Measurements from ENCODE around the gene RTF2. TPM values are rescaled to one million over a fixed set of nuclear protein-coding genes. Genes with fewer than 3 reads are reported as not detected.

RTF2 gene
- total and polyA plus RNA-seq, 2 of the 4 experiments (the other 2 are of a cell fraction), result 102 to 109 TPM

- no peak overlapping the region for H3K4me3 ChIP-seq (ENCODE audit: insufficient read depth, low read depth, low read length)
- peak overlapping the region; percentile 98 for H3K4ac ChIP-seq (ENCODE audit: low read depth, low read length)
- H4K8ac ChIP-seq (ENCODE audit: low read depth in 2 of 2, low read length in 2 of 2), result peak overlapping the region; percentile 96 to 98
- H3K9me1 ChIP-seq (ENCODE audit: insufficient read depth, low read length), result peaks cover 26% of the 10 kb centered on the region
- H2BK20ac ChIP-seq (ENCODE audit: low read depth, low read length), result peak overlapping the region; percentile 71
- H3K9me3 ChIP-seq (ENCODE audit: control insufficient read depth, insufficient read depth, low read length), result no peaks in the 10 kb centered on the region
- no peaks in the 10 kb centered on the region for H3K27me3 ChIP-seq (ENCODE audit: control insufficient read depth, insufficient read depth, low read length)
- peak overlapping the region; percentile 5 for H2AFZ ChIP-seq (replicated peaks; ENCODE audit: low read length, poor library complexity)
- in situ Hi-C loops (cut with MboI; ENCODE audit: low sequenced_read_pairs) (no loop called here), dilution Hi-C loops (cut with HindIII; ENCODE audit: low sequenced_read_pairs, unreplicated experiment) (no loop called here), intact Hi-C loops (cut with micrococcal nuclease) (no loop called here)
- peak overlapping the region; percentile 91 for H2BK120ac ChIP-seq (ENCODE audit: low read depth, low read length)
- H4K5ac ChIP-seq (ENCODE audit: low read depth, low read length), result peak overlapping the region; percentile 100; the same call in 1 of the 2 replicates
- H4K20me1 ChIP-seq (ENCODE audit: insufficient read depth, low read length), result no peaks in the 10 kb centered on the region
- peak overlapping the region; percentile 95 for H3K14ac ChIP-seq (replicated peaks; ENCODE audit: low read depth, low read length)
- H3K4me1 ChIP-seq (ENCODE audit: control insufficient read depth, insufficient read depth, low read length), result peaks cover 34% of the 10 kb centered on the region
- no TSS peak for BruUV-seq (replicated peaks)
- ATAC-seq (ENCODE audit: low read depth) (peak; percentile 50), DNase-seq (peak; percentile 94)
- H2BK15ac ChIP-seq (ENCODE audit: low read depth, low read length), result peak overlapping the region; percentile 99; the same call in 2 of the 3 replicates
- H2AK5ac ChIP-seq (ENCODE audit: low read depth, low read length), result peak overlapping the region; percentile 99
- peak overlapping the region; percentile 59; the same call in 1 of the 2 replicates for H3K9ac ChIP-seq (ENCODE audit: low read depth, low read length)
- peak overlapping the region; percentile 93 for H4K91ac ChIP-seq (ENCODE audit: insufficient read depth, low read depth, low read length)
- CTCF ChIA-PET, result interaction anchor here (0.7 to 1.5 kb wide), 2 partner anchors 15 to 75 kb away, joined by 3 to 4 read pairs; no protein-coding TSS in a partner anchor
- H3K23ac ChIP-seq (ENCODE audit: low read depth, low read length), result peak overlapping the region; percentile 88
- peak overlapping the region; percentile 87 for H2BK5ac ChIP-seq (ENCODE audit: low read depth, low read length, poor library complexity, severe bottlenecking)
- peaks cover 15 to 55% of the 10 kb centered on the region in 2 experiments; a peak in 3 of 4 replicates for H3K79me1 ChIP-seq (ENCODE audit: low read depth in 1 of 2, low read length in 2 of 2)
- H3K18ac ChIP-seq (ENCODE audit: low read depth, low read length), result peak overlapping the region; percentile 99
- no CpG with 5 or more reads among the region's 6 CpGs for WGBS, 2 experiments (ENCODE audit: extremely low coverage in 2 of 2, insufficient read length in 1 of 2)
- POLR2A ChIA-PET (ENCODE audit: unreplicated experiment), result interaction anchor here (1.0 to 1.2 kb wide), 2 partner anchors 19 to 21 kb away, joined by 3 to 5 read pairs; no protein-coding TSS in a partner anchor
- peak overlapping the region; percentile 100 for H3K27ac ChIP-seq (ENCODE audit: insufficient read depth, low read length)
- peak overlapping the region; percentile 26 for H2AK9ac ChIP-seq (replicated peaks; ENCODE audit: low read depth, low read length, poor library complexity)
- H3K4me2 ChIP-seq (ENCODE audit: low read depth, low read length), result no peak overlapping the region
- H3K56ac ChIP-seq (ENCODE audit: extremely low read depth, insufficient read depth, low read length), result peak overlapping the region; percentile 94
- H3K36me3 ChIP-seq (ENCODE audit: control insufficient read depth, insufficient read depth, low read length), result peaks cover 10% of the 10 kb centered on the region; the same call in 1 of the 2 replicates
- TF ChIP-seq POLR2A (IDR thresholded peaks at IDR 0.05; ENCODE audit: low read depth, low read length) (no peak; the same call in 1 of the 2 replicates), FOS (IDR thresholded peaks at IDR 0.05; ENCODE audit: low read depth, low read length) (peak; percentile 7; the same call in 1 of the 2 replicates), USF2 (IDR thresholded peaks at IDR 0.05; ENCODE audit: low read depth, low read length) (0 out of 2 replicates have a peak, but pooled peaks have one; percentile 4), NFE2L2 (IDR thresholded peaks at IDR 0.05; ENCODE audit: low read depth, low read length) (peak; percentile 79), BHLHE40 (IDR thresholded peaks at IDR 0.05; ENCODE audit: low read depth, low read length) (peak; percentile 78; the same call in 1 of the 2 replicates), RFX5 (IDR thresholded peaks at IDR 0.05; ENCODE audit: low read depth, low read length) (no peak), CTCF (conservative IDR thresholded peaks at IDR 0.05; ENCODE audit: low read depth, low read length) (no peak), ELK1 (IDR thresholded peaks at IDR 0.05; ENCODE audit: borderline replicate concordance, low read depth, low read length) (no peak), MAZ (IDR thresholded peaks at IDR 0.05; ENCODE audit: borderline replicate concordance, low read depth, low read length) (no peak), CHD1 (IDR thresholded peaks at IDR 0.05; ENCODE audit: low read depth, low read length) (no peak), RCOR1 (IDR thresholded peaks at IDR 0.05; ENCODE audit: insufficient replicate concordance, low read length) (no peak), MXI1 (IDR thresholded peaks at IDR 0.05; ENCODE audit: borderline replicate concordance, low read depth, low read length) (no peak), CEBPB (IDR thresholded peaks at IDR 0.05; ENCODE audit: low read depth, low read length) (peak; percentile 1; the same call in 1 of the 2 replicates), SMC3 (IDR thresholded peaks at IDR 0.05; ENCODE audit: low read depth, low read length) (no peak), MAFK (IDR thresholded peaks at IDR 0.05; ENCODE audit: low read depth, low read length) (0 out of 2 replicates have a peak, but pooled peaks have one; percentile 24)
These were observed 34.6 kb upstream of the RTF2 start for GRCh38 chr20:56433880-56434255.
